GM19395 (cell line): ENCODE data around the gene MYO19.

Experiments used
- ATAC-seq: cut with Tn5 transposase; IDR thresholded peaks from one replicate; pipeline ENCODE4 v1.9.1; 2021; ENCODE audit warnings: mild to moderate bottlenecking, moderate library complexity; ENCODE audit not compliant: unreplicated experiment

The MYO19 gene, protein sequence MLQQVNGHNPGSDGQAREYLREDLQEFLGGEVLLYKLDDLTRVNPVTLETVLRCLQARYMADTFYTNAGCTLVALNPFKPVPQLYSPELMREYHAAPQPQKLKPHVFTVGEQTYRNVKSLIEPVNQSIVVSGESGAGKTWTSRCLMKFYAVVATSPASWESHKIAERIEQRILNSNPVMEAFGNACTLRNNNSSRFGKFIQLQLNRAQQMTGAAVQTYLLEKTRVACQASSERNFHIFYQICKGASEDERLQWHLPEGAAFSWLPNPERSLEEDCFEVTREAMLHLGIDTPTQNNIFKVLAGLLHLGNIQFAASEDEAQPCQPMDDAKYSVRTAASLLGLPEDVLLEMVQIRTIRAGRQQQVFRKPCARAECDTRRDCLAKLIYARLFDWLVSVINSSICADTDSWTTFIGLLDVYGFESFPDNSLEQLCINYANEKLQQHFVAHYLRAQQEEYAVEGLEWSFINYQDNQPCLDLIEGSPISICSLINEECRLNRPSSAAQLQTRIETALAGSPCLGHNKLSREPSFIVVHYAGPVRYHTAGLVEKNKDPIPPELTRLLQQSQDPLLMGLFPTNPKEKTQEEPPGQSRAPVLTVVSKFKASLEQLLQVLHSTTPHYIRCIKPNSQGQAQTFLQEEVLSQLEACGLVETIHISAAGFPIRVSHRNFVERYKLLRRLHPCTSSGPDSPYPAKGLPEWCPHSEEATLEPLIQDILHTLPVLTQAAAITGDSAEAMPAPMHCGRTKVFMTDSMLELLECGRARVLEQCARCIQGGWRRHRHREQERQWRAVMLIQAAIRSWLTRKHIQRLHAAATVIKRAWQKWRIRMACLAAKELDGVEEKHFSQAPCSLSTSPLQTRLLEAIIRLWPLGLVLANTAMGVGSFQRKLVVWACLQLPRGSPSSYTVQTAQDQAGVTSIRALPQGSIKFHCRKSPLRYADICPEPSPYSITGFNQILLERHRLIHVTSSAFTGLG

DNA sequence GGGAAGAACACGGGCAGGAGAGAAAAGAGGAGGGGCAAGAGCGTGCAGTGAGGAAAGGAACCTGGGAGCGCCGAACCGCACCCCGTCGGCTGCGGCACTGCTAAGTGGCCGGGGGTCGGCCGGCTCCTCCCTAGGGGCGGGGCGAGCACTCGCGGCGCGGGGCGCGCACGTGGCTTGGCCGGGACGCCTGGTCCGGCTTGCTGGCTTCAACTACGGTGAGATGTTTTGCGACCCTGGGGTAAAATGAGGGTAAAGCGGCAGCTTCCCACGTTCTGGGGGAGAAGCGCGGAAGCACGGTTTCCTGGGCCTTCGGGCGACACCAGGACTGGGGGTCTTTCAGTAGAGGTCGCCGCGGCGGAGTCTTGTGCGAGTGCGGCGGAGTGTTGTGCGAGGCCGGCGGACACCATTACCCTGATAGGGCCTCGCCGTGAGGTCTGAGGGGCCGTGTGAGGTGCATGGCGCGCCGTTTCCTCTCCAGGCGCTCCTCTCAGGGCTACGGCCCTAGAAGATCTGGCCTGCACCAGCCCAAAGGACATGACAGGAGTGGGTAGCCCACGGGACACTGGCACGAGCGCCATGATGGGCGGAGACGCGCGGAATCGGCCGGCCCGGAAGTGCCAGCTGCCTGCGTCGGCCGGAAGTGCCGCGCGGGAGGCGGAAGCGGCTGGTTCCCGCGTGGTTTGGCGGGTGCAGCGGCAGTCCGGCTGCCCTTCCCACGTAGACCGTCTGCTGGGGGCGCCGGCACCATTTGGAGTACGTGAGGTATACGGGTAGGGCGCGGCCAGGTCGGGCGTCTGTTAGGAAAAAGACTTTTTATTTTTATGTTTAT, at the start of gene MYO19, which contains the start of gene PIGW:
Gene MYO19 (minus strand): TSS at position 29 of the 829 bp plus-strand sequence. CDS start 2,330 bp downstream, outside the sequence.
Gene PIGW (plus strand): TSS at position 148 of the 829 bp plus-strand sequence. CDS start 2,115 bp downstream, outside the sequence.
- peak; percentile 74 for ATAC-seq

DNA sequence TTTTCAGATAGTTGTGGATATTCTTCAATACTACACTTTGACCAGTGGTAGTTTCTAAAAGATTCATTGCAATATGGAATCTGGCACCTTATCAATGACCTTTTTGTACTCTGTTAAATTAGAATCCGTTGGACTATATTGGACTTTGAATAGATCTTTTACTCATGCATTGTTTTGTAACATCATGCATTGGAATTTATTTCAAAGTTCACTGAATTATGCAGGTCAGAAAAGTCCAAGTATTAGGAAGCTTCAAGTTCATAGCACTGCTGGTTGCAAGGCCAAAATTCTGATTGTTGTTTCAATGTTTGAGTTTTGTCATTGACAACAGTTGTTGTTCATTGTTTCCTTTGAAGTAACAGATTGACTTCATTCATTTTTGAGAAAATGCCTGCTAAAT, 49.1 kb upstream of the MYO19 start:
- no peak for ATAC-seq

DNA sequence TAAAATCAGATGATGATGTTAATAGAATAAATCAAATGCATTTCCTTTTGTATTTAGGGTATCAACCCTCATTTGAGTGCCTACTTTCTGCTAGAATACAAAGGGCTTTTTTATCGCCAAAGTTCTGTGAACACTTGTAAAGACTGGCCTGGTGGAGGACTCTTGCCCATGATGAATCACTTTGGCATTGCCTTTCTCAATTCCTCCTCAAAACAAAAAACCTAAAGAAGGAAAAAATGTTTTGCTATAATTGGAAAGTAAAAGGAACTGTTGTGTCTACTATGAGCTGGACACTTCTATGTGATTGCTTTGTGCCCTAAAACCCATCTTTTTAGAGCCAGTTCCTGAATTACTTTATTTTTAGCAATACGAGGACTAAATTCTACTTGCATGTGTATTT, 44.0 kb upstream of the MYO19 start:
- no peak for ATAC-seq

DNA sequence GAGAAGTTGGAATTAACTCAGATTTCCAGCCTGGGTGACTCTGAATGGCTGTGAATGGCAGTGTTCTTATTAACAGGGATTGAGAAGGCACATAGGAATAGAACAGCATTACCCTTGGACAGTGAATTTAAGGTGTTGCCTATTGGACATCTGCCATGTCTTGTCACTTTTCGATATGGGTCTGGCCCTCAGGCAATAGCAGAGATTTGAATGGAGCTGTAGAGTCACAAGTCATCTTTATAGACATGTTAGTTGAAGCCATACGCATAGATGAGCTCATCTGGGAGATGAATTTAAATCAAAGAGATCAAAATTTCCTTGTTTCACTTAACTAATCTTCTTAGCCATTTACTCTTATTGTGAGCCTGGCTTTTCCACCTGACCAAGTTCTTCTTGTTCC, 42.1 kb upstream of the MYO19 start:
- ATAC-seq = no peak

DNA sequence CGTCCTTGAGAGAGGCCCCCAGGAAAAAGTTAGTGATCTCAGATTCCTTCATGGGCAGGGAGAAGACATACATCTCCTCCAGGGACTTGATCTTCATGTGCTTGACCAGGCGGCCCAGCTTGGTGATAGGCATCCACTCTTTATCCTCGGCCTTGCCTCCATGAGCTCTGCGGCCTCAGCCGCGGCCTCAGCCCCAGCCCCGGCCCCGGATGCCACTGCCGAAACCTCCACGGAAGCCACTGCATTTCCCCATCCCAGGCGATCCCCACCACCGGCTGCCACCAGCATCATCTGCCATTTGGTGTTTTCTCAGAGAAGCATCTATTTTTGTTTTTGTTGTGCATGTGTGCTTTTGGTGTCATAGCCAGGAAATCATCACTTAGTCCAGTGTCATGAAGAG, 40.4 kb upstream of the MYO19 start:
- no peak for ATAC-seq

DNA sequence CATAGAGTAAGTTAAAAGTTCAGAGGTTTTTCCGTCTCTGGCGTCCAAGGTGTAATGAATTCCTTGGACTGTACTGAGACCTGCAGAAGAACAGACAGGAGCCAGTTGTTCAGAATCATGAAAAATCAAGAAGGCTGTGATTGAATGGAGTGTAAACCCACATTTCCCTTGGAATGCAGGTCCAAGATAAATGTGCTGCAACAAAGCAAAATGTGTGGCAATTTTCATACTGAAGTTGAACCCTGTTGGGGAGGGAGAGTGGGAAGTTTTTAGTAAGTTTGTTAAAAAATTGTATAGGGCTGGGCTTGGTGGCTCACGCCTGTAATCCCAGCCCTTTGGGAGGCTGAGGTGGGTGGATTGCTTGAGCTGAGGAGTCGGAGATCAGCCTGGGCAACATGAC, 31.4 kb upstream of the MYO19 start:
- ATAC-seq = no peak

DNA sequence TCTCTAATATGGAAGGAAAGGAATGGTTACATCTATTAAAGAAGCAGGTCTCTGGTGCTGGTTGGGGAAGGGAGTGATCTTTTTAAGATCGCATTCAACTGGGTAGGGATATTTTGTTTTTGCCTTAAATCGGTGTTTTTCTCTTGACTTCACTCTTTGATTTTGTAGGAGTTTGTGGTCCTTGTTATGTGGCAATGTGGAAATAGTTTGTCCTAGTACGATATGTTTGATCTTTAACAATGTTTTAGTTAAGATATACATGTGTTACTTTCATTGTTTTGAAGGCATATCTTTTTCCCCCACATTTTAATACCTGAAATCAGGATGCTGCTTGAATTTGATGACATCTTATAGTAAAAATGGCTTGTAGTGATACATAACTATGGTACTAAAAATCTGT, 18.8 kb upstream of the MYO19 start:
- no peak for ATAC-seq

DNA sequence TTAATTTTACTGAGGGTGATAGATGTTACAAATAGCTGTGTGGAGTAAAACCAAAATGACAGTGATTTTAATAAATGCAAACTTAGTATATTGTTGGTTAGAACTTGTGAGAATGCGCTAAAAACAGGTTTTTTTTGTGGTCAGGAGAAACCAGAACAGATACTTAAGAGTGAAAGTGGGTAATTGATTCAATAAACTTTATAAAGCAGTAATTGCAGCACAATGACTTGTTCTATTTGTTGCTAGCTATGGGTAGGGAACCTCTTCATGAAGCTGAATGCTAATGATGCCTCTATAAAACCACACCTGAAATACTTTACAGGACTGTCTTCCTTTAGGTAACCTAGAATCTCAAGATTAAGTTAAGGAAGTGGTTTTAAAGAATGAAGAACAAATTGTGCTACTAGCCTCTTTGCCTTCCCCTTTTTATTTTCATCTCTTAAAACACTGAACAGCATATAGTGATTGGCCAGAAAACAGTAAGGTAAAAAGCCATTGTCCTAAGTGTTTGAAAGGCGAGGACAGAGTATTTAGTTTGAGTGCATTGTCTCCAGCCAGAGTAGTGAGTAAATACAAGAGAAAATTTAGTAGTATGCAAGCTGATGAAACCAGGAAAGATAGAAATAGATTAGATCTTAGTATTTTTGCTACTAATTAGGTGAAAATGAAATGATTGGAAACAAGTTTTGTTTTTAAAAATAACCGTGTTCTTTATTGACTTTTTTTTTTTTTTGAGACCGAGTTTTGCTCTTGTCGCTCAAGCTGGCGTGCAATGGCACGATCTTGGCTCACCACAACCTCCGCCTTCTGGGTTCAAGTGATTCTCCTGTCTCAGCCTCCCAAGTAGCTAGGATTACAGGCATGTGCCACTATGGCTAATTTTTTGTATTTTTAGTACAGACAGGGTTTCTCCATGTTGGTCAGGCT, 16.1 kb upstream of the MYO19 start:
- no peak for ATAC-seq

DNA sequence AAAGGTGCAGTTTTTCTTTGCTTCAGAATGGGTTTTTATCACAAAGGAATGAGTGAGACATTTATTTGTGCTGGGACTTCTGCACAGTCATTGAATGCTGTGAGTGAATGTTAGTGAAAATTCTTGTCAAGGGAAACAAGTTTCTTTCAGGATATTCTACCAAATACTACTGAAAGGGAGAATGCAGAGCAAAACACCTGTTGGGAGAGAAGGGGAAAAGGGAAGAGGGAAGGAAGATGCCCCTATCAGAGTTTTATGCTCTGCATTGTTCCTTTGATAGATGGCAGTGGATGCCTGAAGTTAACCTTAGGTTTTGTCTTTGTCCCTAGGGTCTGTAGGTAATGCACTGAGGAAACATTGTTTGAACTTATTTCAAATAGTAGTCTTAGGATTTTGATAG, 13.1 kb upstream of the MYO19 start:
- ATAC-seq = no peak

DNA sequence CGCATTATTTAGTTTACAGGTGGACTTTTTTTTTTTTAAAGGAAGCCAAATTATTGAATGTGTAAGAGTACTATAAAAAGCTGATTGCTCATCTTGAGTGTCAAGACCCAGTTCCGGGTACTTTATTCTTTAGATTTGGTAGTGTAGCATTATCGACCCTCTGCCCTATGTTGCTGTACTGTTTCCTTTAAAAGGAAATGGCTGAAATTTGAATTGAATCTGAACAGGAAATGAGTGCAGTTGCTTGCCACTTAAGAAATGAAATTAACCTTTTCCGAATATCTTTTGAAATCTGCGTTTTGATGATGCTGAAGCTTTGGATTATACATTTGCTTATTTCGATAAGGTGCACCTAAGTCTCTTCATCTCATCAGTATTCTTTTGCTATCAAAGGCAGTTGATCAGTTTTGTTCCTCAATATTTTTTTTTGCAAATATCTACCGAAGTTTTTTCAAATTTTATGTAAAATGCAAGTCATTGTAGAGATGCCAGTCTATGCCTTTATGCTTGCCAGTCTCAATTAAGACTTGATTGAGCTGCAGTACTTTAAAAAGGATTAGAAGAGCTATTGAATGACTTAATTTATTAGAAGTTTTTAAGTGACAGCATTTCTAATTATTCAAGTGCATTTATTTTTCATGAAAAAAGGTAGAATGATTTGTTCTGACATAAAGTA, 11.9 kb upstream of the MYO19 start:
- no peak for ATAC-seq

DNA sequence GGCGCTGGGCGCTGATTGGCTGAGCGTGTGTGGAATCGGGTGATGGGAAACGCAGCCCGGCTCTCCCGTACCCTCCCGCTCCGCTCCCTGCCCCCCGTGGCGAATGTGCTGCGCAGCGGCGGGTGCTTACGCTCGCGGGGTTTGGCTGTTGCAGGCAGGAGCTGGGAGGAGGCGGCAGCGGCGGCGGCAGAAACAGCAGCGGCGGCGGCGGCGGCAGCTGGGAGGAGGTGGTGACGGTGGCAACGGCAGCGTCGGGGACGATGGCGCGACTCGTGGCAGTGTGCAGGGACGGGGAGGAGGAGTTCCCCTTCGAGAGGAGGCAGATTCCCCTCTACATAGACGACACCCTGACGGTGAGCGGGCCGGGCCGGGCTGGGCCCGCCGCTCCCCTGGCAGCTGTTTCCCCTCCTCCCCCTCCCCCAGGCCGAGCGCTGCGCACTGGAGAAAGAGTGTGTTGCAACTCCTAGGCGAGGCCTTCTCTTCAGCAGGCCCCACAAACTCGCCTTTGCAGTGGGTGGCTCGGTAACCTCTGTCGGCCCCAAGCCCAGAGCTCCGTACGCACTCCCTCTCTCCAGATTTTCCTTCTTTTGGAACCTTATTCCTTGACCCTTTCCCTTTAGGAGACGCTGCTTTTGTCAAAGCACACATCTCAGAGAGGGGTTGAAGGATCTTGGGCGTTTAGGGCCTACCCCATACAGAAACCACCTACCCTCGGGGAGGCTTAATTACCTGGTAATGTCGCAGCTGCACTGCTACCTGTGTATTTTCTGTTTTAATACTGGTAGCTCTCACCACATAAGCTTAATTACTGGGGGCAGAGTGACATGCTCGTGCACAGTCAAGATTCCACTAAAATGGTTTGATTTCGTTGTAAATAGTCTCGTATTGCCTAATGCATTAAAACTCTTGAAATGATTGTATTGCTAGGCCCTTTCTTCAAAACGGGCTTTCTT, 11.1 kb upstream of the MYO19 start:
- ATAC-seq = peak; percentile 72

DNA sequence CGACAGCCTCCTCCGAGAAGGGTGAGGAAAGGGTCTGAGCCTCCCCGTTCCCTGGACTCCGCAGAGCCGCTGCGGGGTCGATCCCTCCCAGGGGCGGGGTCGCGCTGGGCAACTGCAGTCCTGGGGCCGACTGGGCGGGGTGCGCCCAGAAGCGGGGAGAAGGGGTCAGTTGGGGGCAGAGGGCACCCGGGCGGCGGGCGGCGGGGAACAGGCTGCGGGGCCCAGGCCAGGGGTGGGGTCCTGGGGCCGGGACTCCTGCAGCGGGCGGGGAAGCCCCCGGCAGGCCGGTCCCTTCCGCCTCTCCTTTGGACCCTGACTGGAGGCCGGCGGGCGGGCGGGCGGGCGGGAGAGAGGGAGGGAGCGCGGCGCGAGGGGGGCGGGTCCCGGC, 10.4 kb upstream of the MYO19 start:
- peak; percentile 31 for ATAC-seq

DNA sequence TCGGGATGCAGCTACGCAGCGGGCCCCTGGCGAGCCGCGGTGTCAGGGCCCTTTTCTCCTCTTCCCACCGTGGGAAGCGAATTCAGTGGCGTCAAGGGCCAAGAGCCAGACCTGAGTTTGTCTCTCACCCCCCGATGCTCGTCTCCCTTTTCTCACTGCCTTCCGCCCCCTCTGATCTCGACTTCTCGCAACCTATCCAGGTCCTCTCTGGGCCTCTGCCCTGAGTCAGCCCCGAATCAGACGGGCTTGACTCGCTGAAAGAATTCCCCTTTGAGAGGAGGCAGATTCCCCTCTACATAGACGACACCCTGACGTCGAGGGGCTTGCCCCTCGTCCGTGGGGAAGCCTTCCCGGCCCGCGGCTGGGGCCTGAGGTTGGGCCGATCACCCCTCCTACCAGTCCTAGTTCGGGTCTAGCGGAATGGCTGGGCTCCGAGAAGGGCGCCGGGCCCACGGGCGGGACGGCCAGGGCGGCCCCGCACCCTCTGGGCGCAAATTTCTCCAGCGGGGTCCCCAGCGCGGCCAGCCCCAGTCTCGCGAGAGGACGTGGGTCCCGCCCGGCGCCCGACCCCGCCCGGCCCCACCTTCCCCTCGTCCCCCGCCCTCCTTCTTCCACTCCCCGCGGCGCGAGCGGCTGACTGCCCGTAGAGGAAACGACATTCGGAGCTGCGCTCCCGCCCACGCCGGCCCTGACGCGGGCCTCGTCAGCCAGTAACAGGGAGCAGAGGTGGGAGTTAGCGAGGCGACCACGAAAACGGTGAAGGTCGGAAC, 9.8 kb upstream of the MYO19 start, which contains the start of gene GGNBP2:
Gene GGNBP2 (plus strand): TSS at position 613 of the 770 bp plus-strand sequence. CDS start 806 bp downstream, outside the sequence.
- ATAC-seq = peak; percentile 50

DNA sequence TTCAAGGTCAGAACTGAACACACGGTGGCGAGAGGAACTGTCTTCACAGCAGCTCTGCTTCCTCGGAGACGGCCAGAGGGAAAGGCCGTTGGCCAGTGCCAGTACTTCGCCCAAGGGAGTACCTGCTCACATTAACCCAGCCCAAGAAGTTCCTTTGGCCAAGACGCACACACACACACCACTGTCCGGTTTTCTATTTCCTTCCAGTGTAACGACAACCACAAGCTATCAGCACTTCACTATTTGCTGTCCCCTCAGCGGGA, 9.3 kb upstream of the MYO19 start:
- no peak for ATAC-seq

DNA sequence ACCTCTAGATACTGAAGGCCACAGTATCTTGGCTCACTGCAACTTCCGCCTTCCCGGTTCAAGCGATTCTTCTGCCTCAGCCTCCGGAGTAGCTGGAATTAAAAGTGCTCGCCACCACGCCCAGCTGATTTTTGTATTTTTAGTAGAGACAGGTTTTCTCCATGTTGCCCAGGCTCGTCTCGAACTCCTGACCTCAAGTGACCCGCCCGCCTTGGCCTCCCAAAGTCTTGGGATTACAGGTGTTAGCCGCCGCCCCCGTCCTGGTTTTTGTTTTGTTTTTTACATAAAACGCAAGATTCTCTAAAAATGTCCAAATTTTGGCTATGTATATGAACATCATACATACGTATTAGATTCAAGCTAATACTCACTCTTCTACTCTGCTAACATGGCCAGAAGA, 8.1 kb upstream of the MYO19 start:
- ATAC-seq = no peak

DNA sequence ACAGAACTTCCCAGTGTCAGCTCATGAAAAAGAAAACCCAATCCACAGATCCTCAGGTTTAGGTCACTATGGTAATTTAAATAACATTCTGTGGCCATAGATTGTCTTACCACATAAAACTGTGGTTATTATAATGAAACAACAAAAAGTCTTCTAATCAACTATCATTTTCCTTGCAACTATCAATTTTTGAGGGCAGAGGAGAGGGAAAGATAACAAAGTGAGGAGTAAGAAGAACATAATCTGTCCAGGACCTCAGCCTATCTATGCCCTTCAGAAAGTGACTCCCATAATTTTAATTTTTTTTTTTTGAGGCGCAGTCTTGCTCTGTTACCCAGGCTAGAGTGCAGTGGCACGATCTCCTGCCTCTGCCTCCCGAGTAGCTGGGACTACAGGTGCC, 6.0 kb upstream of the MYO19 start:
- no peak for ATAC-seq

DNA sequence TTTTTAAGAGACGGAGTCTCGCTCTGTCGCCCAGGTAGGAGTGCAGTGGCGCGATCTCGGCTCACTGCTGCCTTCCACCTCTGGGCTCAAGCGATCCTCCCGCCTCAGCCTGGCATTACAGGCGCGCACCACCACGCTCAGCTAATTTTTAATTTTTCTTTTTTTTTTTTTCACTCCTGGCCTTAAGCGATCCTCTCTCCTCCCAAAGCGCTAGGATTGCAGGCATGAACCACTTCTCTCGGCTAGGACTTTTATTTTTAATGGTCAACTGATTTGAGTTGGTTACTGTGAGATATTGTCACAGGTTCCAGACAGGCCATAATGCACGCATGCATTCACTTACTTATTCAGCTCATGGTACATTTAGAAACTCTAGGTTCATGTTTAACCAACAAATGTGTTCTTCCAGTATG, 1.0 kb upstream of the MYO19 start:
- ATAC-seq = peak; percentile 22
